Mesodermal cell (in vitro differentiated cells): ENCODE results near the gene CD164. TPM values are rescaled to one million over a fixed set of nuclear protein-coding genes. Genes with fewer than 3 reads are reported as not detected.

Experiments used
- H3K27ac ChIP-seq: 2 replicates; pipeline ENCODE4 v1.7.0; 2013; ENCODE audit warnings: mild to moderate bottlenecking, low read depth, low read length, moderate library complexity; ENCODE audit not compliant: severe bottlenecking
- H3K36me3 ChIP-seq: 2 replicates; pipeline ENCODE4 v1.7.1; 2013; ENCODE audit warnings: mild to moderate bottlenecking, low read length, moderate library complexity; ENCODE audit not compliant: control insufficient read depth, insufficient read depth
- H3K4me1 ChIP-seq: one replicate; pipeline ENCODE4 v1.7.1; 2013; ENCODE audit warnings: mild to moderate bottlenecking, low read length; ENCODE audit not compliant: insufficient read depth, control insufficient read depth, poor library complexity, severe bottlenecking
- H3K4me3 ChIP-seq: 2 replicates; pipeline ENCODE4 v1.7.0; 2013; ENCODE audit warnings: low read length, control low read depth, mild to moderate bottlenecking; ENCODE audit not compliant: insufficient read depth, poor library complexity, severe bottlenecking; ENCODE audit errors: extremely low read depth
- H3K9me3 ChIP-seq: 2 replicates; pipeline ENCODE4 v1.7.1; 2013; ENCODE audit warnings: mild to moderate bottlenecking, low read length, moderate library complexity; ENCODE audit not compliant: control insufficient read depth
- WGBS, 2 experiments: methylation state at CpG; one replicate each; pipeline ENCODE4 v1.1.5; 2013; ENCODE audit warnings: missing lambda C conversion rate in 2 of 2; ENCODE audit not compliant: insufficient coverage in 2 of 2; 5-methylcytosine and 5-hydroxymethylcytosine counted together
- polyA plus RNA-seq, 2 experiments: library from polyadenylated mRNA; stranded (reverse); fragments of 50-300 nt; gene quantifications; one replicate each; pipeline ENCODE4 v1.2.3, GENCODE V29; 2013

The CD164 gene
- polyA plus RNA-seq (2013, experiment 1 of 2): 206 TPM
- polyA plus RNA-seq (2013, experiment 2 of 2): 234 TPM

DNA sequence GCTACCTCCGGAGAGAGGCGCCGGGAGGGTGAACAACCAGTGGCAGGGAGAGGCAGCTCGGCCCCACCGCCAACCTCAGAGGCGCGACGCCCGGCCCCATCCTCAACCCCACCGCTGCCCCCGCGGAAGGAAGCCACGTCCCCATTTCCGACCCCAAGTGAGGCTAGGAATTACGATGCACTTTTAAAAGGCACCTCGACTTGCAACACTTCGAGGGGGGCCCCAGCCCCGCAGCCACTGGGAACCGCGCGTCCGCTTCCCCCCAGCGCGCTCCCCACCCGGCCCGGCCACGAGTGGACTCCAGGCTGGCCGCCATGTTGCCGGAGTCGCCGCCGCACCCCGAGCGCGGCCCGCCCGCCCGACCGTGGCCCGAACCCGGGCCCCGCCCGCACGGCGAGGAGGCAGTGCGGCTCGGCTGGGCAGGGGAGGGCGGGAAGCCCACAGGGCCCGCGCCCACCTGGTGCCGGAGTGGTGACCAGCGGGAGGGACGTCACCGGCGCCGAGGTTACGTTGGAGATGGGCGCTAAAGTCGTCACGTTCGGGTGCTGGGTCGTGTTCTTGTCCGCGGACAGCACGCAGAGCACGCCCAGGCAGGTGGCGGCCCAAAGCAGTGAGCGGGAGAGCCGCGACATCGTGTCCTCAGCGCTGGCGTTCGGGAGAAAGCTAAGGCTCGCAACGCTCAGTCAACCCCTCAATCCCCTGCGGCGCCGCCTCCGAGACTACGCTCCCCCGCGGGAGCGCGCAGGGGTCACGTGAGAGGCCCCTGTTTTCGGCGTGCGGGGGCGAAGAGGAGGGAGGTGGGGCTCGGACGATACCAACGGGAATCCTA lies at the start of gene CD164:
TSS of gene CD164 (minus strand) at position 721 of the 829 bp plus-strand sequence. CDS start at position 632, 89 bp downstream.
- WGBS, 2 experiments: 0% methylated on average over 71 to 89 of the region's 93 CpGs
- H3K27ac ChIP-seq: peak within 1 kb of the TSS; percentile 99
- H3K36me3 ChIP-seq: peaks cover 23% of the 10 kb centered on the region
- H3K4me3 ChIP-seq: peak within 1 kb of the TSS; percentile 94
- peaks cover 15% of the 10 kb centered on the region for H3K4me1 ChIP-seq
- H3K9me3 ChIP-seq: no peaks in the 10 kb centered on the region

DNA sequence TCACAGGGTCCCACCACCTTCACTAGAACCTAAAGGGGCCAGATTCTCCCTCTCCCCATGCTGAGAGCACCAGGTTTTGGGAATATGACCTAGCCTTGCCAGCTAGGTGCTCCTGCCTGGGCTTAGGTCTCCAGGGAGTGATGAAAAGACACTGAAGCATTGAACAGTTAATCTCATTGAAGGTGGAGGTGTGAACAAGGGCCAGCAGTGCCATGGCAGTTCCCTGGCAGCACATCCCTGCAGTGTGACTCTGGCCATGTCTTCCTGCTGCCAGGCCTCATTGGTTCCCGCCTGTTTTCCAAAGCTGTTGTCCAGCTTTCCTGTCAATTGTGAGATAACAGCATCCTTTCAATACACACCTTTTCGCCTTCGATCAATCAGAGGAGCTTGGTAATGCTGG lies 47.2 kb upstream of the CD164 start:
- H3K9me3 ChIP-seq: no peaks in the 10 kb centered on the region
- WGBS, 2 experiments: 89 to 100% methylated on average over 3 of the region's 3 CpGs
- H3K4me3 ChIP-seq: no peak overlapping the region
- H3K4me1 ChIP-seq: no peaks in the 10 kb centered on the region
- no peak overlapping the region for H3K27ac ChIP-seq
- H3K36me3 ChIP-seq: no peaks in the 10 kb centered on the region

DNA sequence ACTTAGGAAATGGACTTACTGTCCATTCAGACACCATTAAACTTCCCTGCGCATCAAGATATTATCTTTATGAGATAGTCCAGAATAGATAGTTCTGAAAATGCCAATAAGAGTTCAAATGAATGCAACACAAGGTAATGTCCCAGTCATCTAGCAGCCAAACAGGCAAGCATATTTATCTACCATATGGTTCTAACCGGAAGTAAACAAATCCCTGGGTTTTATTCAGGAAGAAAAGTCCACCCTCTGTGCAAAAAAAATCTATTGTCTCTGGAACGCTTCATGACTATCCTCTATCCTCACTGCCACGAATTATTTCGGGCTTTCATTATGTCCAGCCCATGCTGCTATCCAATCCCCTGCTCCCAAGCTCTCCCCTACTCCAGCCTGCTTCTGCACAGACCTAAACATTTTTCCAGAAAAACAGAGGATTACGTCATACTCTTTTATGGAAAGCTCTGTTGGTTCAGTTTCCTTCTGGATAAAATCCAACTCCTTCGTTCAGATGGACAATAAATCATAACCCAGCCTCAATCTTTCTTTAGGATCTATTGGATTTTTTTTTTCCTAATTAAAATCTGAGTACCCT lies 46.7 kb upstream of the CD164 start:
- Histone ChIP-seq H3K36me3 (no peaks in the 10 kb centered on the region), H3K4me1 (no peaks in the 10 kb centered on the region), H3K4me3 (no peak overlapping the region), H3K27ac (no peak overlapping the region), H3K9me3 (no peaks in the 10 kb centered on the region)
- WGBS, 2 experiments: 86 to 90% methylated on average over 5 to 6 of the region's 7 CpGs

DNA sequence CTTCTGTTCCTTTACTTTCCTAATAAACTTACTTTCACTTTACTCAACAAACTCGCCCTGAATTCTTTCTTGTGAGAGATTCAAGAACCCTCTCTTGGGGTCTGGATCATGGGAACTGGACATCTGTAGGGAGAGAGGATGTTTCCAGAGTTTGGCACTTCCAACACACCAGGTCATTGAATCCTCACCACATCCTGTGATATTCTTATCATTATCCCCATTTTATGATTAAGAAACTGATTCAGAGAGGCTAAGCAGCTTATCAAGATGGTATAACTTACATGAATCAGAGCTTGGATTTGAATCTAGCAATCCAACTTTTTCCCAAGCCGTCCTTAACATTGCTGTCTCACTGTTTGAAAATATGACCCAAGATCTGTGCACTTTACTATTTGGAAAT lies 42.7 kb upstream of the CD164 start:
- WGBS, 2 experiments: no CpG with 5 or more reads among the region's 2 CpGs
- no peak overlapping the region for H3K4me3 ChIP-seq
- H3K36me3 ChIP-seq: no peaks in the 10 kb centered on the region
- no peaks in the 10 kb centered on the region for H3K4me1 ChIP-seq
- H3K27ac ChIP-seq: no peak overlapping the region
- no peaks in the 10 kb centered on the region for H3K9me3 ChIP-seq

DNA sequence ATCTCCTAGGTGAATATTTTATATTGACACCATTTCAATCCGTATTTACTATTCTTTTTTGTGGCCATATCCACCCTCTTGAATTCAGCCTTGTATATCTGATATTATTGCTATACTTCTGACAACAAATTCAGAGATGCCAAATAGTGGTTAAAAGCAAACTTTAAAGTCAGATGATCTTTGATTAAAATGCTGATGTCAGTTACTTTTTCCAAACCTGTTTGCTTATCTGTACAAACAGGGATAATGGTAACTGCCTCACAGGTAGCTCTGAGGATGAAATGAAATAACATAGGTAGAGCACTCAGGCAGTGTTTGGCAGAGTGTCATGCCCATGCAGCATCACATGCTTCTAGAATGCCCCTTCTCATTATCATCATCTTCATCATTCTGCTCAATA lies 38.9 kb upstream of the CD164 start:
- H3K27ac ChIP-seq: no peak overlapping the region
- H3K4me3 ChIP-seq: no peak overlapping the region
- no peaks in the 10 kb centered on the region for H3K4me1 ChIP-seq
- no peaks in the 10 kb centered on the region for H3K9me3 ChIP-seq
- no CpG with 5 or more reads among the region's 1 CpG for WGBS, 2 experiments
- H3K36me3 ChIP-seq: no peaks in the 10 kb centered on the region

DNA sequence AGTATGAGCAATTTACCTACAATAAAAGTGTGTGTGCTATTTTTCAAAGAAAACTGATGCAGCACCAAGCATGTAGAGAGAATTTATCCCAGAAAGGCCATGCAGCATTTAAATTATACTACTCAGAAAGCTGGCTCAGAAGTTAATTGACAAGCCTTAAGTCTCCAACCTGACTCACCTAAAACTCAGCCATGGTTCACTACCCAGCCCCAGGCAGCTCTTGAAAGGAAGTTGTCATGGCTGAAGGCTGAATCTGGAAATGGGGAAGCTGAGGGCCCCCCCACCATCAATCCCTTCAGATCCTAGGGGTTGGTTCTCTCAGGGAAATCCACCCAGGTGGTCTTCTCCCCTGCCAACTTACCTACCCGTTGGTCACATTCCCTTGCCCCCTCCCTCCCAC lies 38.5 kb upstream of the CD164 start:
- H3K4me1 ChIP-seq: no peaks in the 10 kb centered on the region
- H3K27ac ChIP-seq: no peak overlapping the region
- no peak overlapping the region for H3K4me3 ChIP-seq
- no peaks in the 10 kb centered on the region for H3K9me3 ChIP-seq
- WGBS, 2 experiments: 33 to 100% methylated on average over 1 of the region's 1 CpG
- H3K36me3 ChIP-seq: no peaks in the 10 kb centered on the region

DNA sequence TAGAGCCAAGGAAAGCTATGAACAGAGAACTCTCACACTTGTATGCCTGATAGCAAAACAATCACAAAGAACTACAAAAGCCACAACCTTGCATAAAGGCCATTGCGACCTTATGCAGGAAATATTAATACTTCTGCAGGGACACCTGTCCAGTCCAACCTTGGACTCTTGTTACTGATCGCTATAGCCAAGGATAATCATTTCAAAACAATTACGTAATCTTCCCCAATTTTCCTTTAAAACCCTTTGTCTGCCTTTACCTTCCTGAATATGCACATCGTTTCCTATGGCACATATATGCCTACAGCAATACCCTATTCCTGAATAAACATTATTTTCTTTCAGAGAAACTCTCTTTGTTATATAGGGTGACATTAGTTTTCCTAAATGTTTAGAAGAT lies 35.4 kb upstream of the CD164 start:
- Histone ChIP-seq H3K36me3 (no peaks in the 10 kb centered on the region), H3K27ac (no peak overlapping the region), H3K4me3 (no peak overlapping the region), H3K4me1 (no peaks in the 10 kb centered on the region), H3K9me3 (no peaks in the 10 kb centered on the region)
- 91 to 94% methylated on average over 3 of the region's 4 CpGs for WGBS, 2 experiments

DNA sequence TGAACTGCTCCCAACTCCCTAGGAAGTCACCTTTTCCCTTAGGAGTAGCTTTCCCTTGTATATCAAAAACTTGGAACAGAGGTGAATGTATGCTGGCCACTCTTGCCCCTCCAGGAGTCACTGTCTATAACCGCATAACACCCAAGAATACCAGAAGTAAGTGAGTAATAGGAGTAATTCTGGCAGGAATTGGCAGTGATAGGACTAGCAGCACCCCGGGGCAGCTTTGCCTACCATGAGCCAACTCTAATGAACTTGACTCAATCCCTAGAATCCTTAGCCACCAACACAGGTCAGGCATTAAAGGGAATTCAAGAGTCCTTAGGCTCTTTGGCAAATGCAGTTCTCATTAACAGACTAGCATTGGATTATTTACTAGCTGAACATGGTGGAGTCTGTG lies 28.8 kb upstream of the CD164 start:
- Histone ChIP-seq H3K36me3 (no peaks in the 10 kb centered on the region), H3K9me3 (no peaks in the 10 kb centered on the region), H3K4me3 (no peak overlapping the region), H3K27ac (no peak overlapping the region), H3K4me1 (no peaks in the 10 kb centered on the region)
- WGBS, 2 experiments: 80% methylated on average over 1 of the region's 2 CpGs; no CpG with 5 or more reads in 1 of the 2 experiments

DNA sequence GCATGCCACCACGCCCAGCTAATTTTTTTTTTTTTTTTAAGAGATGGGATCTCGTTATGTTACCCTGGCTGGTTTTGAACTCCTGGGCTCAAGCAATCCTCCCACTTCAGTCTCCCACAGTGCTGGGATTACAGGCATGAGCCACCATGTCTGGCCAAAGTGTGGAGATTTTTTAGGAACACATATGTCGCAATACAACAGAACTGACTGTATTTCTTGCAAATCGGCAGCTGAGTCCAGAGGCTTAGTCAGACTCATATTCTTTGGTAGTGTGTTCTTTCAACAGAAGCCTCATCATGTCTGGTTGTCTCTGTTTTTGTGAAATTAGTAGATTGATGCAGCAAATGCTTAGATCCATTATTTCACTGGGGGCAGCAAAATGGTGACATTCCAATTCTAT lies 23.9 kb upstream of the CD164 start:
- 88 to 95% methylated on average over 2 to 3 of the region's 4 CpGs for WGBS, 2 experiments
- Histone ChIP-seq H3K9me3 (no peaks in the 10 kb centered on the region), H3K4me3 (no peak overlapping the region), H3K36me3 (no peaks in the 10 kb centered on the region), H3K4me1 (no peaks in the 10 kb centered on the region), H3K27ac (no peak overlapping the region)

DNA sequence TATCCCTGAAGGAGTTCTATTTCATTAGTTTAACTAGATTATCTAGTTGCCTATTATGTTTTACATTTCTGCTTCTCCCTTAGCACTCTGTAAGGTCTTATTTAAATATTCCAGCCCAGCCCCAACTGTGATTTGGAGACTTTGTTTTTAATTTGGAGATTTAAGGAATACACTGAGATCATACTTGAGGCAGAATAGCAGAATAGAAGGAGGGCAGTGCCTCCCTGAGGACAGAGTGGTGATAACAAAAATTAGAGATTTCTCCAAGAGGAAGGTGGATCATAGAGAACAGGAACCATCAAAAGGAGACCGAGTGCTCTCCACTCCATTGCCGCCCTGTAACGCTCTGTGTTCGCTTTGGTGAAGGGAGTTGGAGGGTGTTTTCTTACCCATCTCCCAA lies 14.8 kb upstream of the CD164 start:
- WGBS, 2 experiments: 67 to 100% methylated on average over 1 of the region's 4 CpGs
- Histone ChIP-seq H3K27ac (no peak overlapping the region), H3K36me3 (no peaks in the 10 kb centered on the region), H3K4me1 (no peaks in the 10 kb centered on the region), H3K9me3 (no peaks in the 10 kb centered on the region), H3K4me3 (no peak overlapping the region)
